WTC11 (cell line): ENCODE data around the gene UBE2S.

Source experiments
- NR2C2 ChIP-seq: sonication (generic); formaldehyde crosslinking; IDR thresholded peaks from 2 replicates; pipeline ENCODE4 v1.8.0; 2022; ENCODE audit warnings: mild to moderate bottlenecking, missing genetic modification reagents
- TEAD4 ChIP-seq: sonication (generic); formaldehyde crosslinking; IDR thresholded peaks from 2 replicates; pipeline ENCODE4 v1.8.0; 2022; ENCODE audit warnings: mild to moderate bottlenecking, missing genetic modification reagents
- TF ChIP-seq, protein P1 (sequence below): fragments of 200-600 bp; IDR thresholded peaks from 2 replicates; pipeline ENCODE4 v1.8.0; 2022; ENCODE audit warnings: antibody characterized with exemption

DNA sequence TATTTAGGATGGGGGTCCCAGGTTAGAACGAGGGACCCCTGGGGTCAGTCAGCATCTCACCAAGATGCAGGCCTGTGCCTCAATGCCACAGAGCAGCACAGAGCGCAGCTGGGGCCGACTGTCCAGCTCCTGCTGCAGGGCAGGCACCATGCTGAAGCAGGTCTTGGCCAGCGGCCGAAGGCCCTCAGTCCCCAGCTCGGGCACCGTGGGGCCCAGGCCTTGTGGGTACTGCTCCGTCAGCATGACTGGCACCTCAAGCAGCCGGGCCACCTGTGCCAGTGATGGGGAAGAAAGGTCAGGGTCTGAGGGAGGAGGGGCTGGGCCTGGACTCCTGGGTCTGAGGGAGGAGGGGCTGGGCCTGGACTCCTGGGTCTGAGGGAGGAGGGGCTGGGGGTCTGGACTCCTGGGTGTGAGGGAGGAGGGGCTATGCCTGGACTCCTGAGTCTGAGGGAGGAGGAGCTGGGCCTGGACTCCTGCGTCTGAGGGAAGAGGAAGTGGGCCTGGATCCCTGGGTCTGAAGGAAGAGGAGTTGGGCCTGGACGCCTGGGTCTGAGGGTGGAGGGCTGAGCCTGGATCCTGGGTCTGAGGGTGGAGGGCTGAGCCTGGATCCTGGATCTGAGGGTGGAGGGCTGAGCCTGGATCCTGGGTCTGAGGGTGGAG, 48.1 kb upstream of the UBE2S start:
- TF ChIP-seq, protein P1, sequence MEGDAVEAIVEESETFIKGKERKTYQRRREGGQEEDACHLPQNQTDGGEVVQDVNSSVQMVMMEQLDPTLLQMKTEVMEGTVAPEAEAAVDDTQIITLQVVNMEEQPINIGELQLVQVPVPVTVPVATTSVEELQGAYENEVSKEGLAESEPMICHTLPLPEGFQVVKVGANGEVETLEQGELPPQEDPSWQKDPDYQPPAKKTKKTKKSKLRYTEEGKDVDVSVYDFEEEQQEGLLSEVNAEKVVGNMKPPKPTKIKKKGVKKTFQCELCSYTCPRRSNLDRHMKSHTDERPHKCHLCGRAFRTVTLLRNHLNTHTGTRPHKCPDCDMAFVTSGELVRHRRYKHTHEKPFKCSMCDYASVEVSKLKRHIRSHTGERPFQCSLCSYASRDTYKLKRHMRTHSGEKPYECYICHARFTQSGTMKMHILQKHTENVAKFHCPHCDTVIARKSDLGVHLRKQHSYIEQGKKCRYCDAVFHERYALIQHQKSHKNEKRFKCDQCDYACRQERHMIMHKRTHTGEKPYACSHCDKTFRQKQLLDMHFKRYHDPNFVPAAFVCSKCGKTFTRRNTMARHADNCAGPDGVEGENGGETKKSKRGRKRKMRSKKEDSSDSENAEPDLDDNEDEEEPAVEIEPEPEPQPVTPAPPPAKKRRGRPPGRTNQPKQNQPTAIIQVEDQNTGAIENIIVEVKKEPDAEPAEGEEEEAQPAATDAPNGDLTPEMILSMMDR = no peak
- TF ChIP-seq TEAD4 (CRISPR knock-in tag) = no peak
- TF ChIP-seq NR2C2 (CRISPR knock-in tag) = no peak
